ENCODE results near the gene TXNDC16. TPM values are rescaled to one million over a fixed set of nuclear protein-coding genes. Genes with fewer than 3 reads are reported as not detected.

The TXNDC16 gene
- total RNA-seq, 4 donors from 2014 or later: 7.7 to 14.2 (median 8.0) TPM

GRCh38 chr14:52417139-52417538, 135.2 kb downstream of the TXNDC16 start:
- H3K27me3 ChIP-seq: no peaks in the 10 kb centered on the region
- TF ChIP-seq EP300 (IDR thresholded peaks at IDR 0.05) (no peak), POLR2A (IDR thresholded peaks at IDR 0.05) (no peak), POLR2AphosphoS5 (IDR thresholded peaks at IDR 0.05) (no peak)
- TF ChIP-seq, protein P1, sequence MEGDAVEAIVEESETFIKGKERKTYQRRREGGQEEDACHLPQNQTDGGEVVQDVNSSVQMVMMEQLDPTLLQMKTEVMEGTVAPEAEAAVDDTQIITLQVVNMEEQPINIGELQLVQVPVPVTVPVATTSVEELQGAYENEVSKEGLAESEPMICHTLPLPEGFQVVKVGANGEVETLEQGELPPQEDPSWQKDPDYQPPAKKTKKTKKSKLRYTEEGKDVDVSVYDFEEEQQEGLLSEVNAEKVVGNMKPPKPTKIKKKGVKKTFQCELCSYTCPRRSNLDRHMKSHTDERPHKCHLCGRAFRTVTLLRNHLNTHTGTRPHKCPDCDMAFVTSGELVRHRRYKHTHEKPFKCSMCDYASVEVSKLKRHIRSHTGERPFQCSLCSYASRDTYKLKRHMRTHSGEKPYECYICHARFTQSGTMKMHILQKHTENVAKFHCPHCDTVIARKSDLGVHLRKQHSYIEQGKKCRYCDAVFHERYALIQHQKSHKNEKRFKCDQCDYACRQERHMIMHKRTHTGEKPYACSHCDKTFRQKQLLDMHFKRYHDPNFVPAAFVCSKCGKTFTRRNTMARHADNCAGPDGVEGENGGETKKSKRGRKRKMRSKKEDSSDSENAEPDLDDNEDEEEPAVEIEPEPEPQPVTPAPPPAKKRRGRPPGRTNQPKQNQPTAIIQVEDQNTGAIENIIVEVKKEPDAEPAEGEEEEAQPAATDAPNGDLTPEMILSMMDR (IDR thresholded peaks at IDR 0.05): no peak
- 92% methylated on average over 2 of the region's 2 CpGs for WGBS
- no peaks in the 10 kb centered on the region for H3K4me1 ChIP-seq
- no peaks in the 10 kb centered on the region for H3K9me3 ChIP-seq
- DNase-seq (ENCODE audit: low spot score in 2 of 2): no peak
- no peak overlapping the region for H3K27ac ChIP-seq
- H3K36me3 ChIP-seq: no peaks in the 10 kb centered on the region
- H3K4me3 ChIP-seq: no peak overlapping the region

DNA sequence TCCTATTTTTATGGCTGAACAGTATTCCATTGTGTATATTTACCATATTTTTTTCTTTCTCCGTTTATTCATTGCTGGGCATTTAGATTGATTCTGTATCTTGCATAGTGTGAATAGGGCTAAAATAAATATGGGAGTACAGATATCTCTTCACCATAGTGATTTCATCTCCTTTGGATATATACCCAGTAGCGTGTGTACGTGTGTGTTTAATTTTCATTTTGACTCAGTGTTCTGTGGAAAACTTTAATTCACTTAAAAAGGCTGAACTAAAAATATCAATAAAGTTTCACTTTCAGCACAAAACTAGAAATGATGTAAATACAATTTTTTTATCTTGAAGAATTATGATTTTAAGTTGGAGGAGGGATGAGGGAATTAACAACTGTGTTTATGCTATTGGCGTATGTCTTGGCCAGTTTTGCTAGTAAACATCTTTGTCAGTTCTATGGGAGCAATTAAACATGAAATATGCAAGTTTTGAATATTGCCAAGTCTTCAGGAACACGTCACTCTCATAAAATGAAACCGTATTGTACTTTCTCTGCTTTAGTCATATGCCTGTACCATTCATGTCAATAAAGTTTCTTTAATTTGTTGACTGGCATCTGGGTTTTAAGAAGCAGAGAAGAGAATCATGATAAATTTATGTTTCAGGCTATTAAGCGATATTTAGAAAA, 138.4 kb downstream of the TXNDC16 start:
- WGBS: 54% methylated on average over 7 of the region's 7 CpGs
- no peak overlapping the region for H3K27ac ChIP-seq

DNA sequence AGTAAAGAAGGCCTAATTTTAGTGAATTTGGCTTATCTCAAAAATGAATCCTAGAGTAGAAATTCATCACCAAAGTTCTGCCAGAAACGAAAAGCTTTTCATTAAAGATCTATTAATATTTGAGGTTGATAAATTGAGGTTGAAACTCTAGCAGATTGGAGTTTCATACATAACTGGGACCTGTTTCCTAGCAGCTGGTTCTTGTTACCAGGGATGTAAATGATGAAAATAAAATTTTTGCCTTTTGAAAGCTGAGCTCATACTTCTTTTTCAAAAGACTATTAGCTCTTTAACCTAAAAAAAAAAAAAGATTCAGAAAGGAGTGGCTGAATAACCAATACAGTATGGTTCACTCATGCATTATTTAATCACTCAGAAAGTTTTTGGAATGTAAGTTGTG, 139.9 kb downstream of the TXNDC16 start:
- Histone ChIP-seq H3K27me3 (no peaks in the 10 kb centered on the region), H3K4me1 (no peaks in the 10 kb centered on the region), H3K4me3 (no peak overlapping the region), H3K36me3 (no peaks in the 10 kb centered on the region), H3K27ac (no peak overlapping the region), H3K9me3 (no peaks in the 10 kb centered on the region)
- WGBS: 47% methylated on average over 1 of the region's 1 CpG
- TF ChIP-seq POLR2A (IDR thresholded peaks at IDR 0.05): no peak
- no peak for DNase-seq (ENCODE audit: low spot score in 2 of 2)

More for the DNA sequence above, 138.4 kb downstream of the TXNDC16 start:
- H3K4me3 ChIP-seq: no peak overlapping the region
- TF ChIP-seq EP300 (IDR thresholded peaks at IDR 0.05) (no peak), POLR2AphosphoS5 (IDR thresholded peaks at IDR 0.05) (no peak), POLR2A (IDR thresholded peaks at IDR 0.05) (no peak)
- TF ChIP-seq, protein P1 (IDR thresholded peaks at IDR 0.05): no peak
- no peaks in the 10 kb centered on the region for H3K9me3 ChIP-seq
- H3K27me3 ChIP-seq: no peaks in the 10 kb centered on the region
- H3K4me1 ChIP-seq: no peaks in the 10 kb centered on the region
- no peak for DNase-seq (ENCODE audit: low spot score in 2 of 2)
- H3K36me3 ChIP-seq: no peaks in the 10 kb centered on the region

- Histone ChIP-seq H3K27ac (no peak overlapping the region), H3K4me3 (no peak overlapping the region), H3K36me3 (no peaks in the 10 kb centered on the region), H3K9me3 (no peaks in the 10 kb centered on the region), H3K4me1 (no peaks in the 10 kb centered on the region), H3K27me3 (no peaks in the 10 kb centered on the region)
- no peak for DNase-seq (ENCODE audit: low spot score in 2 of 2)
- WGBS: 96% methylated on average over 1 of the region's 1 CpG
- TF ChIP-seq, protein P1 (IDR thresholded peaks at IDR 0.05): no peak
- TF ChIP-seq POLR2A (IDR thresholded peaks at IDR 0.05): no peak
- no peak for TF ChIP-seq POLR2AphosphoS5 (IDR thresholded peaks at IDR 0.05)
- TF ChIP-seq EP300 (IDR thresholded peaks at IDR 0.05): no peak
Measured at GRCh38 chr14:52405314-52405713, 147.0 kb downstream of the TXNDC16 start.

GRCh38 chr14:52402812-52403526, 149.3 kb downstream of the TXNDC16 start:
- Histone ChIP-seq H3K9me3 (no peaks in the 10 kb centered on the region), H3K36me3 (no peaks in the 10 kb centered on the region), H3K27me3 (no peaks in the 10 kb centered on the region), H3K27ac (no peak overlapping the region), H3K4me3 (no peak overlapping the region), H3K4me1 (no peaks in the 10 kb centered on the region)
- 80% methylated on average over 4 of the region's 4 CpGs for WGBS
- DNase-seq (ENCODE audit: low spot score in 2 of 2): no peak
- TF ChIP-seq POLR2A (IDR thresholded peaks at IDR 0.05) (no peak), POLR2AphosphoS5 (IDR thresholded peaks at IDR 0.05) (no peak), EP300 (IDR thresholded peaks at IDR 0.05) (no peak)
- TF ChIP-seq, protein P1 (IDR thresholded peaks at IDR 0.05): no peak
